HepG2 (cell line): ENCODE results near the gene UCN. TPM values are rescaled to one million over a fixed set of nuclear protein-coding genes. Genes with fewer than 3 reads are reported as not detected.

Experiments
- CSRNP1 ChIP-seq: sonication (generic); formaldehyde crosslinking; IDR thresholded peaks from 2 replicates; pipeline ENCODE4 v1.8.1; 2023; ENCODE audit warnings: mild to moderate bottlenecking, missing genetic modification reagents
- HBP1 ChIP-seq: IDR thresholded peaks from 2 replicates; pipeline ENCODE4 v1.6.1; 2016; ENCODE audit warnings: low read depth, control low read depth
- HHEX ChIP-seq: IDR thresholded peaks from 2 replicates; pipeline ENCODE4 v1.6.1; 2016; ENCODE audit warnings: control low read depth
- NFAT5 ChIP-seq: sonication (generic); formaldehyde crosslinking; IDR thresholded peaks from 2 replicates; pipeline ENCODE4 v1.4.0; 2020; ENCODE audit warnings: missing genetic modification reagents
- PRDM4 ChIP-seq: sonication (generic); formaldehyde crosslinking; IDR thresholded peaks from 2 replicates; pipeline ENCODE4 v1.9.0; 2021; ENCODE audit warnings: missing genetic modification reagents, borderline replicate concordance
- RCOR2 ChIP-seq: IDR thresholded peaks from 2 replicates; pipeline ENCODE4 v1.6.1; 2016; ENCODE audit warnings: missing biosample characterization, missing genetic modification reagents
- ZBTB37 ChIP-seq: sonication (generic); formaldehyde crosslinking; IDR thresholded peaks from 2 replicates; pipeline ENCODE4 v1.4.0; 2020; ENCODE audit warnings: mild to moderate bottlenecking, missing genetic modification reagents
- ZNF143 ChIP-seq: sonication (generic); formaldehyde crosslinking; IDR thresholded peaks from 2 replicates; pipeline ENCODE4 v1.4.0; 2020; ENCODE audit warnings: missing genetic modification reagents
- ZNF362 ChIP-seq: sonication (generic); formaldehyde crosslinking; IDR thresholded peaks from 2 replicates; pipeline ENCODE4 v1.4.0; 2020; ENCODE audit warnings: missing genetic modification reagents, mild to moderate bottlenecking, borderline replicate concordance
- ZNF574 ChIP-seq: sonication (generic); formaldehyde crosslinking; IDR thresholded peaks from 2 replicates; pipeline ENCODE4 v1.4.0; 2020; ENCODE audit warnings: missing genetic modification reagents
- polyA plus RNA-seq, 8 experiments: library from polyadenylated mRNA; depleted of rRNA in 3 of 8; stranded (reverse) in 7 of 8; unstranded in 1 of 8; fragments of >200 nt; fragmentation: Illumina TruSeq in 4 of 8; extraction: Trizol in 4 of 8; gene quantifications; 2 replicates each; pipeline versions ENCODE4 v1.2.1 to v1.2.3, GENCODE V29; 2011 to 2016; ENCODE audit warnings: low read depth in 4 of 8, missing spikeins in 1 of 8, mixed read lengths in 1 of 8; ENCODE audit not compliant: insufficient read depth in 1 of 8
- total RNA-seq, 5 experiments: library from RNA; depleted of rRNA; stranded (reverse); fragments of >200 nt; fragmentation: Illumina TruSeq; extraction: Trizol; gene quantifications; 2 replicates each; pipeline ENCODE4 v1.2.3, GENCODE V29; 2016; ENCODE audit warnings: low read depth in 1 of 5

The UCN gene
- total and polyA plus RNA-seq, 2 of the 13 experiments (the other 11 are each of a cell fraction or from before 2014, with no cell fraction given) = 1.2 to 2.3 TPM

GRCh38 chr2:27322766-27323595 lies 14.7 kb upstream of the UCN start, which contains the start of gene MPV17 (continued):
- TF ChIP-seq HHEX (CRISPR knock-in tag) (no peak; the same call in 1 of the 2 replicates), ZNF143 (CRISPR knock-in tag) (peak; percentile 88), RCOR2 (peak; percentile 56; the same call in 1 of the 2 replicates), ZBTB37 (0 out of 2 replicates have a peak, but pooled peaks have one; percentile 30), HBP1 (CRISPR knock-in tag) (peak; percentile 96), ZNF574 (CRISPR knock-in tag) (peak; percentile 92), NFAT5 (CRISPR knock-in tag) (peak; percentile 95), CSRNP1 (CRISPR knock-in tag) (peak; percentile 85), PRDM4 (CRISPR knock-in tag) (0 out of 2 replicates have a peak, but pooled peaks have one; percentile 59), ZNF362 (CRISPR knock-in tag) (no peak)
